Measurements from ENCODE around the gene SACS. TPM values are rescaled to one million over a fixed set of nuclear protein-coding genes. Genes with fewer than 3 reads are reported as not detected.

SACS gene
- total RNA-seq, 4 donors from 2014 or later = 7.1 to 9.3 (median 8.3) TPM

- no peak overlapping the region for H3K4me3 ChIP-seq (replicated peaks in 1 of 3)
Measured at GRCh38 chr13:23467048-23467931, 33.8 kb upstream of the SACS start.

GRCh38 chr13:23466144-23467002, 32.9 kb upstream of the SACS start:
- Histone ChIP-seq H3K36me3 (no peaks in the 10 kb centered on the region), H3K9me3 (no peaks in the 10 kb centered on the region), H3K4me1 (peaks cover 0 to 5% of the 10 kb centered on the region in 2 donors), H3K27ac (peak overlapping the region in 2 of 3 donors; percentile 43 to 69), H3K4me3 (replicated peaks in 1 of 3) (peak overlapping the region in 2 of 3 donors; percentile 31 to 38), H3K27me3 (no peaks in the 10 kb centered on the region)
- WGBS, 2 donors = 2 to 3% methylated on average over 29 to 30 of the region's 64 CpGs
- intact Hi-C loops (cut with DNase I) = loop anchor here (5.0 kb wide), 2 partner anchors 241 to 406 kb away; no protein-coding TSS in a partner anchor
- DNase-seq = peak; percentile 68 to 74
- TF ChIP-seq CTCF (IDR thresholded peaks at IDR 0.05) = peak in 4 of 6 experiments; percentile 56 to 64 (median 58)
- no peak for TF ChIP-seq POLR2A (IDR thresholded peaks at IDR 0.05)

More at GRCh38 chr13:23467048-23467931, 33.8 kb upstream of the SACS start:
- TF ChIP-seq CTCF (IDR thresholded peaks at IDR 0.05) = no peak
- TF ChIP-seq POLR2A (IDR thresholded peaks at IDR 0.05) = no peak
- peaks cover 0 to 5% of the 10 kb centered on the region in 2 donors for H3K4me1 ChIP-seq
- DNase-seq = peak in 1 of 2 donors; percentile 8
- H3K27ac ChIP-seq = no peak overlapping the region
- H3K36me3 ChIP-seq = no peaks in the 10 kb centered on the region
- no peaks in the 10 kb centered on the region for H3K9me3 ChIP-seq
- intact Hi-C loops (cut with DNase I) = loop anchor here (5.0 kb wide), 2 partner anchors 240 to 405 kb away; no protein-coding TSS in a partner anchor
- no peaks in the 10 kb centered on the region for H3K27me3 ChIP-seq
- WGBS, 2 donors = 64 to 75% methylated on average over 14 of the region's 14 CpGs

- no peaks in the 10 kb centered on the region for H3K27me3 ChIP-seq
- H3K4me1 ChIP-seq = peaks cover 0 to 5% of the 10 kb centered on the region in 2 donors
- no peaks in the 10 kb centered on the region for H3K9me3 ChIP-seq
- TF ChIP-seq CTCF (IDR thresholded peaks at IDR 0.05) = no peak
- TF ChIP-seq POLR2A (IDR thresholded peaks at IDR 0.05) = no peak
- no peak overlapping the region for H3K27ac ChIP-seq
- DNase-seq = no peak
- no peaks in the 10 kb centered on the region for H3K36me3 ChIP-seq
- WGBS, 2 donors = 96% methylated on average over 4 of the region's 4 CpGs
- H3K4me3 ChIP-seq (replicated peaks in 1 of 3) = no peak overlapping the region
- intact Hi-C loops (cut with DNase I) = no loop called here
Measured at GRCh38 chr13:23463661-23464060, 30.2 kb upstream of the SACS start.

- 43 to 56% methylated on average over 3 of the region's 3 CpGs for WGBS, 2 donors
- peaks cover 0 to 5% of the 10 kb centered on the region in 2 donors for H3K4me1 ChIP-seq
- no peaks in the 10 kb centered on the region for H3K9me3 ChIP-seq
- intact Hi-C loops (cut with DNase I) = no loop called here
- TF ChIP-seq CTCF (IDR thresholded peaks at IDR 0.05) (no peak), POLR2A (IDR thresholded peaks at IDR 0.05) (no peak)
- H3K4me3 ChIP-seq (replicated peaks in 1 of 3) = no peak overlapping the region
- no peaks in the 10 kb centered on the region for H3K36me3 ChIP-seq
- H3K27me3 ChIP-seq = no peaks in the 10 kb centered on the region
- no peak for DNase-seq
- H3K27ac ChIP-seq = no peak overlapping the region
Measured at GRCh38 chr13:23462815-23463559, 29.5 kb upstream of the SACS start.
